H54 (cell line): ENCODE data around the gene ERCC6L2.
A peak's percentile ranks its signal among the peaks of the same experiment; 100 is the strongest.

Experiments
- DNase-seq: peaks from one replicate; pipeline ENCODE4 v3.0.0; 2011; ENCODE audit warnings: low spot score, mixed read lengths; ENCODE audit not compliant: insufficient read length
- FAIRE-seq: peaks from 3 replicates; lab custom pipeline; 2011; peaks lifted over from hg19 to GRCh38; lab: Jason Lieb, UNC
- POLR2A ChIP-seq: IDR thresholded peaks from 2 replicates; pipeline ENCODE4 v1.6.1; 2011; ENCODE audit warnings: low read depth, mild to moderate bottlenecking, low read length

Gene ERCC6L2

GRCh38 chr9:95993337-95993736 is 117.8 kb downstream of the ERCC6L2 start:
- FAIRE-seq: no peak
- DNase-seq: no peak
- no peak for TF ChIP-seq POLR2A

DNA sequence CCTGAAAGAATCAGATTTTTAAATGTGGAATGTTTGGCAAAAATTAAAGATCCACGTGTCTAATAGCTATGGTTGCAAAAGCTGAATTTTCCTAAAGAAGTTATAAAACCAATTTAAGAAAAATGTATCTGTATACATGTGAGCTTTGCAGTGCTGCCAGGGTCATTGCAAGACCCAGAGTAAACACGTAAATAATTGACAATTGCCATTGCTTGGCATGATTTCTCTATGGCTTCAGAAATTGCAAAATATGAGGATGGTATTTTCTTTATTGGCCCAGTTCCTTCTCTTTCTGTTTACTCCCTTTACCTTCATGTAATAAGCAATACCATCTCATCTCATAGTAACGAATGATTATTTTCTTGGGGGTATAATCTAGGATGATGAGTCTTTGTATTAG is 123.9 kb downstream of the ERCC6L2 start:
- FAIRE-seq (peak; percentile 74), DNase-seq (no peak)
- no peak for TF ChIP-seq POLR2A

GRCh38 chr9:96004379-96004778 is 128.9 kb downstream of the ERCC6L2 start:
- FAIRE-seq: no peak
- TF ChIP-seq POLR2A: no peak
- DNase-seq: no peak

- DNase-seq (no peak), FAIRE-seq (no peak)
- no peak for TF ChIP-seq POLR2A
Measured at GRCh38 chr9:96006296-96006879, 130.9 kb downstream of the ERCC6L2 start.

DNA sequence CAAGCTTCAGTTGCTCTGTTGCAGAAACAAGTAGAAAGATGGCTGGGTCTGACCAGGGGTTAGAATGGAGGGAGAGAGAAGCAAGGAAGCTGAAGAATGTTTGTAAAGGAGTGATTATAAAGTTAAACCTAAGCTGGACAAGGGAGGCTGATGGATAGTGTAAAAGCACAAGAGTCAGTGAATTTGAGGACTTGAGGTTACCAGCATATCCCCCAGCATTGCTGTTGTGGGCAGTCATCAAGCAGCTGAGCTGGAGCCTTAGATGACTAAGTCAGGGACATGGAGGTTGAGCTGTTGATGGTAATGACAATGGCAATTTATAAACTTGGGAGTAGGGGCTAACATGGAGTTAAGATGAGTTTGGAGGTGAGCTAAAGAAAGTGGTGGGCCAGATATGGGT is 131.5 kb downstream of the ERCC6L2 start:
- DNase-seq: peak; percentile 83
- no peak for TF ChIP-seq POLR2A
- FAIRE-seq: peak; percentile 98

DNA sequence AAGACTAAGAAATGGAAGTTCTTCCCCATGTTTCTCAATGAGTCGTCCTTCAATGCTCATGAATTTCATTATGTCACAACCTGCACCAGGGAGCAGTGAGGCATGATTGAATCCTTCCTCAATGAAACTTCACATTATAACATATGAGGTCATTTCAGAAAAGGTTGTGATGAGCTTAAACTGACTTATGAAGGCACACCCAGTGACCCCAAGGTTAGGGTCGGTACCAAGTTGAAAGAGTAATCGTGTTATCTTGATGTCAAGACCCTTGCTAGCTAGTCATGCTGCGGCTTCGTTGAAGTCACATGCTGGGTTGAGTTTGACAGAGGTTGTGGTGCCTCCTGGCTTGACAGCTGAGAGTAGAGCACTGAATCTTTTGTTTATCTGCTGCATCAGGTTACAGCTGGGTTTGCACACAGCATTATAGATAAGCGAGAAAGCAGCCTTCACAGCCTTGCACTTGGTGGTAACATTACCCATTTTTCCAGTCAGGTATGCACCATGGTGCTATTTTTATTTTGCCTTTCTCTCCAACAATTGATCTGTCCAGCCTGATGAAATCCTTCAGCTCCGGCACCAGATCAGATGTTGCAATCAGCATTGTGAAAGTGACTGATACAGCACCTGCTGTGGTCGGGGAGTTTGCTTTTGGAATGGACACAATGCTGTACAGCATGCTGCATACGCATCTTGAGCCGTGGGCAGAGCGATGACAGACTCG is 133.2 kb downstream of the ERCC6L2 start:
- FAIRE-seq: peak; percentile 89
- no peak for TF ChIP-seq POLR2A
- no peak for DNase-seq

GRCh38 chr9:96009223-96009602 is 133.7 kb downstream of the ERCC6L2 start:
- FAIRE-seq (peak; percentile 76), DNase-seq (no peak)
- no peak for TF ChIP-seq POLR2A

GRCh38 chr9:96009690-96010472 is 134.4 kb downstream of the ERCC6L2 start:
- FAIRE-seq: peak; percentile 84
- TF ChIP-seq POLR2A: no peak
- DNase-seq: no peak

- no peak for TF ChIP-seq POLR2A
- FAIRE-seq (no peak), DNase-seq (no peak)
Measured at GRCh38 chr9:96014078-96014477, 138.6 kb downstream of the ERCC6L2 start.

- FAIRE-seq: peak; percentile 74
- no peak for DNase-seq
- TF ChIP-seq POLR2A: no peak
Measured at GRCh38 chr9:96015876-96016686, 140.6 kb downstream of the ERCC6L2 start.
